Measurements from ENCODE around the gene GCFC2. TPM values are rescaled to one million over a fixed set of nuclear protein-coding genes. Genes with fewer than 3 reads are reported as not detected.
A peak's percentile ranks its signal among the peaks of the same experiment; 100 is the strongest.

Gene GCFC2
- total RNA-seq, 2 experiments from 2014 or later = 37.6 to 41.1 TPM

DNA sequence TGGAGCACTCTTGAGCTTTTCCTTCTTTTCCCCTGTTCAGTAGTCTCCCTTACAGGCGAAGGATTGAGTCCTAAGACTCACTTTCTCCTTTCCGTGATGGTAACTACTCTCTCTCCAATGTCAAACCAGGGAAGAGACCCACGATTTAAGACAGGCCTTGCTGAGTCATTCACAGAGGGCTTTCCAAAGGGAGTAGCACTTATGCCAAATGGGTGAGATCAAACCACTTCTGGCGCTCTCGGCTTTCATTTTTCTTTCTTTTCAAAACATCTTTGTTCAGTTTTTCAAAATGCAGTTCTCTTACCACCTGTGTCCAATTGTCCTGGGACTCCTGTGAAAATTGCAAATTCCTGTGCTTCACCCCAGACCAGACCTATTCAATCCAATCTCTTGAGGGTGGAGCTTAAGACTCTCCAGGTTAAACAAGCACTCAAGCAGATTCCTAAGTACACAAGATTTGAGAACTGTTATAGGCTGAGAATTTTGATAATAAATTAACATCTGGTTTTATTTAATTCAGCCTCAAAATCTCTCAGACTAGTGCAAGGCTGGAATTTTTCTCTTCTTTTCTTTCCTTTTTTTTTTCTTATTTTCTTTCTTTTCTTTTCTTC is 78.5 kb downstream of the GCFC2 start:
- no peak for ATAC-seq
- intact Hi-C loops (cut with DNase I, micrococcal nuclease) = no loop called here
- POLR2A ChIA-PET = no interaction called here
- Mint-ChIP-seq H3K9me3 (ENCODE audit: low read depth) (no peaks in the 10 kb centered on the region), H3K36me3 (ENCODE audit: low read depth) (no peaks in the 10 kb centered on the region), H3K4me1 (no peaks in the 10 kb centered on the region), H3K27me3 (peaks cover 12% of the 10 kb centered on the region), H3K4me3 (no peak overlapping the region), H3K27ac (no peak overlapping the region)
- CTCF ChIA-PET = interaction anchor here (1.5 kb wide), 1 partner anchor 8 kb away, joined by 5 read pairs; no protein-coding TSS in a partner anchor
- DNase-seq = no peak

DNA sequence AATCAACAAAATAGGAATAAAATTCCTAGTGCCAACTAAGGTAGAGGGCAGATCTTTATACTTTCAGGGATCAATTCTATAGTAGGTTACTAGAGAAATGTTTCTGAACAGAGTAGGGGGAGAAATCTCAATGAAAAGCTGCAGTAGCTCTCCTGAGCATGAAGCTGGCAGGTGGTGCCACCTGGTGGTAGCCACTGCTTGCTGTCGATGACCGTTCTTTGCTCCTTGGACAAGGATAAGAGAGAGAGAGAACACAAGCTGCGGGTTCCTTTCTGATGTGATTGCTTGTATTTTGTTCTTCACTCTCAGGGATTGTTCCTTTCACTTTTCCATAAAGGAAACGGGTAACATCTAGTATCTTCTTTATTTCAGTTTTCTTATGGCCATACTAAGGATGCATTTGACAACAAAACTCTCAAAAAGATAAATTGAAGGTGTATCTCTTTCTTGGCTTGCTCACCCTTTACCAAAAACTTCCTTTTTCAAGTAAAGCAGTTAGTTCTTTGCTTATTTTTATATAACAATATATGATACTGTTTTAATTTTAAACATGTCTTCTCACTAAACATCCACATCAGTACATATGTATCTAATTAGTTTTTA is 82.7 kb downstream of the GCFC2 start:
- Mint-ChIP-seq H3K27ac (no peak overlapping the region), H3K27me3 (peaks cover 22% of the 10 kb centered on the region)
- POLR2A ChIA-PET = interaction anchor here (0.5 kb wide), 1 partner anchor 1350 kb away, joined by 3 read pairs; no protein-coding TSS in a partner anchor

GRCh38 chr2:75622929-75623328 is 87.8 kb downstream of the GCFC2 start:
- no peak overlapping the region for H3K4me3 Mint-ChIP-seq
- intact Hi-C loops (cut with DNase I, micrococcal nuclease) = no loop called here
- H3K36me3 Mint-ChIP-seq (ENCODE audit: low read depth) = no peaks in the 10 kb centered on the region
- POLR2A ChIA-PET = no interaction called here
- no peak for ATAC-seq
- H3K4me1 Mint-ChIP-seq = peaks cover 3% of the 10 kb centered on the region
- CTCF ChIA-PET = interaction anchor here (2.6 kb wide), 1 partner anchor 17 kb away, joined by 7 read pairs; no protein-coding TSS in a partner anchor
- H3K9me3 Mint-ChIP-seq (ENCODE audit: low read depth) = no peaks in the 10 kb centered on the region
- no peak overlapping the region for H3K27ac Mint-ChIP-seq
- DNase-seq = no peak
- peaks cover 25% of the 10 kb centered on the region for H3K27me3 Mint-ChIP-seq

More for the DNA sequence above, 82.7 kb downstream of the GCFC2 start:
- Mint-ChIP-seq H3K4me1 (no peaks in the 10 kb centered on the region), H3K36me3 (ENCODE audit: low read depth) (no peaks in the 10 kb centered on the region), H3K4me3 (no peak overlapping the region), H3K9me3 (ENCODE audit: low read depth) (no peaks in the 10 kb centered on the region)
- ATAC-seq = peak; percentile 83
- peak; percentile 81 for DNase-seq
- CTCF ChIA-PET = interaction anchor here (0.8 to 2.4 kb wide), 16 partner anchors 9 to 933 kb away, joined by 3 to 13 read pairs (median 4); partner anchors contain the start of gene MRPL19
- intact Hi-C loops (cut with DNase I, micrococcal nuclease) = loop anchor here (1.0 to 5.0 kb wide), 3 partner anchors 161 to 709 kb away; no protein-coding TSS in a partner anchor

GRCh38 chr2:75622500-75622899 is 88.2 kb downstream of the GCFC2 start:
- H3K27ac Mint-ChIP-seq = no peak overlapping the region

DNA sequence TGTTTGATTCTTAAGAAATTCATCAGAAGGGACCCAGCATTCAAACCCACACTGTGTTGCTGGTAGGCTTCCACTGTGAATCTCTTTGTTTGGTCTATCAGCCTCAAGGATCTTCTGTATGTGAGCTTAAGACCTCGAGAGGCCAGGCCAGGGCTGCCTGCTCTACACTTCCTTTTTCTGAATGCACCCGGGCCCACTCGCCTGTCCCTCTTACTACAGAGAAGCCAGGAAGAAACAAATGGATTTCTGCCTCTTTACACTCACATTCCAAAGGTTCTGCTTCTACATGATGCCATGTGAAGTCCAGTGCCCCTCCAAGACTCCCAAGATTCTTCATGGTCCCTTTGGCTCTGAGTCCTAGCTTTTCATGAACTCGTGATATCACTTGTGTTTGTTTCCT is 89.5 kb downstream of the GCFC2 start:
- intact Hi-C loops (cut with DNase I, micrococcal nuclease) = no loop called here
- H3K4me1 Mint-ChIP-seq = peaks cover 3% of the 10 kb centered on the region
- no peaks in the 10 kb centered on the region for H3K36me3 Mint-ChIP-seq (ENCODE audit: low read depth)
- ChIA-PET POLR2A (no interaction called here), CTCF (no interaction called here)
- no peak overlapping the region for H3K27ac Mint-ChIP-seq
- DNase-seq (no peak), ATAC-seq (no peak)
- H3K9me3 Mint-ChIP-seq (ENCODE audit: low read depth) = no peaks in the 10 kb centered on the region
- peaks cover 24% of the 10 kb centered on the region for H3K27me3 Mint-ChIP-seq
- H3K4me3 Mint-ChIP-seq = no peak overlapping the region

More at GRCh38 chr2:75622500-75622899, 88.2 kb downstream of the GCFC2 start:
- Mint-ChIP-seq H3K4me1 (peaks cover 3% of the 10 kb centered on the region), H3K36me3 (ENCODE audit: low read depth) (no peaks in the 10 kb centered on the region), H3K9me3 (ENCODE audit: low read depth) (no peaks in the 10 kb centered on the region), H3K4me3 (no peak overlapping the region), H3K27me3 (peaks cover 28% of the 10 kb centered on the region)
- intact Hi-C loops (cut with DNase I, micrococcal nuclease) = no loop called here
- no peak for ATAC-seq
- CTCF ChIA-PET = interaction anchor here (2.6 kb wide), 1 partner anchor 18 kb away, joined by 7 read pairs; no protein-coding TSS in a partner anchor
- POLR2A ChIA-PET = no interaction called here
- DNase-seq = no peak

DNA sequence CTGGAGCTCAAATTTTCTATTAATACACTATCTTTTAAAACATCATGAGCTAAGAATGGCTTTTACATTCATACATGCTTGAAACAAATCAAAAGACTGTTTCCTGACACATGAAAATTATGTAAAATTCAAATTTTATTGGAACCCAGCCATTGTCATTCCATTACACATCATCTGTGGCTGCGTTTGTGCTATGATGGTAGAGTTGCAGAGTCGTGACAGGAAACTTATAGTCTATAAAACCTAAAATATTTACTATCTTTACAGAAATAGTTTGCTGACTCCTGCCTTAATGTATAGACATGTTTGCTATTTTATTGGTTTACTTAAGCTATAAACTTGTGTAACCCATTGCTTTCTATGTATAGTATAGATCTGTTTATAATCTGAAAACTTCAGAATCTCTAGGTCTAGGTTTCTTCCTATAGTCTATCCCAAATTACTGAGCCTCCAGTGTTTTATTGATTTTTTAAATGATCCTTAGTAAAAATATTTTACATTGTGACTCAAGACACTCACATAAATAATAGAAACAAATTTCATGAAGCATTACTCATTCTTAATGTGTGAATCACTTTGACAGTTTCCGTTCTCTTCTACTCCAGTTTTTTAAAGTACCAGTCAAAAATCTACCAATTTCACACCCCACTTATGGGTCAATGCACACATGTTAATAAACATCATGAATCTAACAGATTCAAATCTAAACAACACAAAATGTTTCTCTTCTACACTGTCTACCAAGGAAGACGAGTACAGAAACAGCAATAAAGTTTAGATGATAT is 90.6 kb downstream of the GCFC2 start:
- intact Hi-C loops (cut with DNase I, micrococcal nuclease) = no loop called here
- H3K9me3 Mint-ChIP-seq (ENCODE audit: low read depth) = no peaks in the 10 kb centered on the region
- no peaks in the 10 kb centered on the region for H3K36me3 Mint-ChIP-seq (ENCODE audit: low read depth)
- peaks cover 3% of the 10 kb centered on the region for H3K4me1 Mint-ChIP-seq
- H3K27me3 Mint-ChIP-seq = peaks cover 21% of the 10 kb centered on the region
- DNase-seq (no peak), ATAC-seq (peak; percentile 30)
- CTCF ChIA-PET = interaction anchor here (1.0 to 1.9 kb wide), 4 partner anchors 10 to 14 kb away, joined by 3 to 9 read pairs (median 4); no protein-coding TSS in a partner anchor
- no peak overlapping the region for H3K4me3 Mint-ChIP-seq
- POLR2A ChIA-PET = interaction anchor here (0.6 kb wide), 1 partner anchor 396 kb away, joined by 3 read pairs; no protein-coding TSS in a partner anchor
- no peak overlapping the region for H3K27ac Mint-ChIP-seq

GRCh38 chr2:75616933-75617332 is 93.8 kb downstream of the GCFC2 start:
- Mint-ChIP-seq H3K4me1 (peaks cover 3% of the 10 kb centered on the region), H3K9me3 (ENCODE audit: low read depth) (no peaks in the 10 kb centered on the region), H3K4me3 (no peak overlapping the region), H3K27ac (no peak overlapping the region), H3K27me3 (peaks cover 13% of the 10 kb centered on the region), H3K36me3 (ENCODE audit: low read depth) (no peaks in the 10 kb centered on the region)
- ChIA-PET POLR2A (no interaction called here), CTCF (interaction anchor here (1.3 kb wide), 1 partner anchor 11 kb away, joined by 4 read pairs; no protein-coding TSS in a partner anchor)
- ATAC-seq (no peak), DNase-seq (no peak)
- intact Hi-C loops (cut with DNase I, micrococcal nuclease) = no loop called here

DNA sequence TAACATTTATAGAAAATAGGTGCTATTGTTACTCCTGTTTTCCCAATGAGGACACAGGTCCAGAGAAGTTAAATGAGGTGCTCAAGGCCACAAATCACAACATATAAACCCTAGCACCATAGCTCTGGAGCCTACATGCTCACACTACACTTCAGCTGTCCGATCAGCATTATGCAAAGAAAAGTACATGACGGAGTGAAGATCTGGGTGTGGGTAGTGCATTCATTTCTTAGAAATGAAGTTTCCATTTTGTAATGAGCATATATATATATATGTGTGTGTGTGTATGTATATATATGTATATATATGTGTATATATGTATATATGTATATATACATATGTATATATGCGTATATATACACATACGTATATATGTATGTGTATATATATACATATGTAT is 94.3 kb downstream of the GCFC2 start:
- Mint-ChIP-seq H3K9me3 (ENCODE audit: low read depth) (no peaks in the 10 kb centered on the region), H3K27ac (no peak overlapping the region), H3K27me3 (peaks cover 17% of the 10 kb centered on the region), H3K36me3 (ENCODE audit: low read depth) (no peaks in the 10 kb centered on the region), H3K4me3 (no peak overlapping the region), H3K4me1 (peaks cover 3% of the 10 kb centered on the region)
- DNase-seq (no peak), ATAC-seq (no peak)
- ChIA-PET CTCF (interaction anchor here (0.9 to 1.3 kb wide), 2 partner anchors 12 to 116 kb away, joined by 3 to 4 read pairs; no protein-coding TSS in a partner anchor), POLR2A (no interaction called here)
- intact Hi-C loops (cut with DNase I, micrococcal nuclease) = no loop called here

- Mint-ChIP-seq H3K27me3 (peaks cover 30% of the 10 kb centered on the region), H3K36me3 (ENCODE audit: low read depth) (no peaks in the 10 kb centered on the region), H3K27ac (no peak overlapping the region), H3K4me3 (no peak overlapping the region), H3K4me1 (no peaks in the 10 kb centered on the region), H3K9me3 (ENCODE audit: low read depth) (no peaks in the 10 kb centered on the region)
- DNase-seq (no peak), ATAC-seq (no peak)
- ChIA-PET POLR2A (no interaction called here), CTCF (interaction anchor here (0.6 to 0.9 kb wide), 2 partner anchors 21 to 144 kb away, joined by 3 read pairs; no protein-coding TSS in a partner anchor)
- intact Hi-C loops (cut with DNase I, micrococcal nuclease) = no loop called here
These were observed 96.5 kb downstream of the GCFC2 start for GRCh38 chr2:75614162-75614651.

- no peak overlapping the region for H3K27ac Mint-ChIP-seq
- peaks cover 6% of the 10 kb centered on the region for H3K4me1 Mint-ChIP-seq
- no peak overlapping the region for H3K4me3 Mint-ChIP-seq
- no peaks in the 10 kb centered on the region for H3K36me3 Mint-ChIP-seq (ENCODE audit: low read depth)
- ATAC-seq (no peak), DNase-seq (no peak)
- CTCF ChIA-PET = interaction anchor here (1.8 kb wide), 1 partner anchor 15 kb away, joined by 5 read pairs; no protein-coding TSS in a partner anchor
- POLR2A ChIA-PET = no interaction called here
- peaks cover 36% of the 10 kb centered on the region for H3K27me3 Mint-ChIP-seq
- intact Hi-C loops (cut with DNase I, micrococcal nuclease) = no loop called here
- H3K9me3 Mint-ChIP-seq (ENCODE audit: low read depth) = no peaks in the 10 kb centered on the region
These were observed 97.9 kb downstream of the GCFC2 start for GRCh38 chr2:75612862-75613243.
